Tibial nerve (tissue), 4 donors: ENCODE measurements around the gene ERBIN. TPM values are rescaled to one million over a fixed set of nuclear protein-coding genes. Genes with fewer than 3 reads are reported as not detected.
"Not testable (repeated sequence)": the region's sequence is repeated elsewhere in the genome, so short reads cannot be mapped to it uniquely, and the experiment has no call there.

ENCODE experiments used
- DNase-seq, 2 donors: peaks; one replicate each; pipeline ENCODE4 v3.0.0-alpha.2; 2019; ENCODE audit warnings: low spot score in 2 of 2
- H3K27ac ChIP-seq, 4 donors: fragments of 200-600 bp; sonication (generic) in 3 of 4; one replicate each; pipeline ENCODE4 v1.5.1; 2017 to 2019; ENCODE audit warnings: mild to moderate bottlenecking in 1 of 4
- H3K27me3 ChIP-seq, 2 donors: fragments of 200-600 bp; sonication (generic) in 1 of 2; one replicate each; pipeline versions ENCODE4 v1.5.1 to v1.6.0; 2017 to 2019
- H3K36me3 ChIP-seq, 3 donors: fragments of 200-600 bp; sonication (generic); one replicate each; pipeline ENCODE4 v1.5.1; 2018 to 2019
- H3K4me1 ChIP-seq, 4 donors: fragments of 200-600 bp; sonication (generic) in 3 of 4; one replicate each; pipeline ENCODE4 v1.5.1; 2017 to 2019
- H3K4me3 ChIP-seq, 4 donors: fragments of 200-600 bp; sonication (generic) in 3 of 4; one replicate each; pipeline ENCODE4 v1.5.1; 2017 to 2019; ENCODE audit warnings: mild to moderate bottlenecking in 1 of 4, moderate library complexity in 1 of 4
- H3K9me3 ChIP-seq, 4 donors: fragments of 200-600 bp; sonication (generic) in 3 of 4; one replicate each; pipeline ENCODE4 v1.5.1; 2017 to 2019
- EP300 ChIP-seq, 2 donors: sonication (generic); formaldehyde crosslinking; IDR thresholded peaks; one replicate each; pipeline ENCODE4 v1.6.1; 2017; ENCODE audit warnings: antibody characterized with exemption in 2 of 2, mild to moderate bottlenecking in 1 of 2
- POLR2A ChIP-seq, 2 donors: fragments of 450-650 bp; IDR thresholded peaks; one replicate each; pipeline ENCODE4 v1.6.1; 2017; ENCODE audit warnings: antibody characterized with exemption in 2 of 2, mild to moderate bottlenecking in 2 of 2, moderate library complexity in 2 of 2
- WGBS, 2 donors: methylation state at CpG; one replicate each; pipeline ENCODE4 v1.1.5; 2018; 5-methylcytosine and 5-hydroxymethylcytosine counted together
- total RNA-seq, 4 donors: library from RNA; depleted of rRNA; stranded (reverse); fragments of >200 nt; gene quantifications; one replicate each; pipeline ENCODE4 v1.1.0, GENCODE V29; 2016
- TF ChIP-seq, protein P1 (sequence below), 5 experiments: fragments of 200-600 bp in 3 of 5; fragments of 450-650 bp in 2 of 5; sonication (generic) in 3 of 5; IDR thresholded peaks; one replicate each; pipeline ENCODE4 v1.5.1; 2016 to 2019; ENCODE audit warnings: antibody characterized with exemption in 5 of 5, mild to moderate bottlenecking in 3 of 5, moderate library complexity in 2 of 5

The ERBIN gene
- total RNA-seq, 4 donors from 2014 or later = 59.6 to 81.1 (median 66.5) TPM

DNA sequence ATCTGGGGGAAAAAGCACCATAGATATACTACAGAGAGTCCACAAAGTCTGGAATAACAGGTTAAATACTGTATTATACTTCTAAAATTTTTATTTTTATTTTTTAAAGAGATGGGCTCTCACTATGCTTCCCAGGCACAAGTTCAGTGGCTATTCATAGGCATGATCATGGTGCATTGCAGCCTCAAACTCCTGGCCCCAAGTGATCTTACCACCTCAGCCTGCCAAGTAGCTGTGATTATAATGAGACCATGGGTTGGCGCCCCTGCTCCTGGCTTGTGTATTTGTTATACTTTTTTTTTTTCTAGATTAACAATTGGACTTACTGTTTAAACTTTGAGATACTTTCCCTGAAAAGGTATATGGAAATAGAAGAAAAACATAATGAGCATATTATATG lies 25.9 kb downstream of the ERBIN start:
- Histone ChIP-seq H3K27ac (no peak overlapping the region), H3K4me3 (no peak overlapping the region), H3K36me3 (no peaks in the 10 kb centered on the region), H3K9me3 (no peaks in the 10 kb centered on the region), H3K27me3 (no peaks in the 10 kb centered on the region), H3K4me1 (peaks cover 0 to 31% (median 2%) of the 10 kb centered on the region in 4 donors)
- DNase-seq = no peak
- TF ChIP-seq POLR2A (IDR thresholded peaks at IDR 0.05) (no peak), EP300 (IDR thresholded peaks at IDR 0.05) (no peak)
- TF ChIP-seq, protein P1, sequence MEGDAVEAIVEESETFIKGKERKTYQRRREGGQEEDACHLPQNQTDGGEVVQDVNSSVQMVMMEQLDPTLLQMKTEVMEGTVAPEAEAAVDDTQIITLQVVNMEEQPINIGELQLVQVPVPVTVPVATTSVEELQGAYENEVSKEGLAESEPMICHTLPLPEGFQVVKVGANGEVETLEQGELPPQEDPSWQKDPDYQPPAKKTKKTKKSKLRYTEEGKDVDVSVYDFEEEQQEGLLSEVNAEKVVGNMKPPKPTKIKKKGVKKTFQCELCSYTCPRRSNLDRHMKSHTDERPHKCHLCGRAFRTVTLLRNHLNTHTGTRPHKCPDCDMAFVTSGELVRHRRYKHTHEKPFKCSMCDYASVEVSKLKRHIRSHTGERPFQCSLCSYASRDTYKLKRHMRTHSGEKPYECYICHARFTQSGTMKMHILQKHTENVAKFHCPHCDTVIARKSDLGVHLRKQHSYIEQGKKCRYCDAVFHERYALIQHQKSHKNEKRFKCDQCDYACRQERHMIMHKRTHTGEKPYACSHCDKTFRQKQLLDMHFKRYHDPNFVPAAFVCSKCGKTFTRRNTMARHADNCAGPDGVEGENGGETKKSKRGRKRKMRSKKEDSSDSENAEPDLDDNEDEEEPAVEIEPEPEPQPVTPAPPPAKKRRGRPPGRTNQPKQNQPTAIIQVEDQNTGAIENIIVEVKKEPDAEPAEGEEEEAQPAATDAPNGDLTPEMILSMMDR (IDR thresholded peaks at IDR 0.05) = no peak
- 77 to 90% methylated on average over 1 of the region's 1 CpG for WGBS, 2 donors

DNA sequence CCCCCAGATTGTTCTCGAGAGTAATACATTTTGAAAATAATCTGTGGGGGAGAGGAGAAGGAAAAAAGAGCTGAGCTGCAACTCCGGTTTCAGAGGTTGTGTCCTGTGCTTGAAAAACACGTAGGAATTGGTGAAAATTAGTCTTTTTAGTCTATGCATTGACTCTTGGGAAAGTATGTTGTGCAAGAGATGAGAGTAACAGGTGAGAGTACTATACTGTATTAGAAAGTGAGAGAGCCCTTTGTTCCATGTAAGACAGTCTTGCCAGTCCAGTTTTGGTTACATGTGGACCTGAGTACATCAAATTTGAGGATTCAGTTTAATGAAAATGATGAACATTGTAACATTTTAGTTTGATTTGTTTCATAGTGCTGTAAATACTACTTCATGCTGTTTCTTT lies 27.8 kb downstream of the ERBIN start:
- Histone ChIP-seq H3K27me3 (no peaks in the 10 kb centered on the region), H3K27ac (no peak overlapping the region), H3K9me3 (no peaks in the 10 kb centered on the region), H3K4me1 (peaks cover 0 to 31% (median 2%) of the 10 kb centered on the region in 4 donors), H3K36me3 (no peaks in the 10 kb centered on the region), H3K4me3 (no peak overlapping the region)
- DNase-seq = no peak
- 88 to 90% methylated on average over 3 of the region's 3 CpGs for WGBS, 2 donors
- TF ChIP-seq POLR2A (IDR thresholded peaks at IDR 0.05) = no peak
- TF ChIP-seq, protein P1 (IDR thresholded peaks at IDR 0.05) = no peak

DNA sequence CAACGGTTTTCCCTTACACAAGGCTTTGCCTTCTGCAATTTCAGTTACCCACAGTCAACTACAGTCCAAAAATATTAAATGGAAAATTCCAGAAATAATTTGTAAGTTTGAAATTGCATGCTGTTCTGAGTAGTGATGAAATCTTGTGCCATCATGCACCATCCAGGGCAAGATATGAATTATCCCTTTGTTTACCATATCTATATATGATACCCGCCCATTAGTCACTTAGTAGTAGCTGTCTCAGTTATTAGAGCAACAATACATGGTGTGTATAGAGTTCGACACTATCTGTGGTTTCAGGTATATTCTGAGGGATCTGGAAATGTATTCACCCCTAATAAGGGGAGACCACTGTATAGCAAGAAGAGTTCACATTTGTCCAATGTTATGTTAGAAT lies 29.4 kb downstream of the ERBIN start:
- TF ChIP-seq, protein P1 (IDR thresholded peaks at IDR 0.05) = no peak
- no peak for TF ChIP-seq POLR2A (IDR thresholded peaks at IDR 0.05)
- TF ChIP-seq EP300 (IDR thresholded peaks at IDR 0.05) = no peak
- Histone ChIP-seq H3K36me3 (no peaks in the 10 kb centered on the region), H3K9me3 (no peaks in the 10 kb centered on the region), H3K27ac (no peak overlapping the region), H3K27me3 (no peaks in the 10 kb centered on the region), H3K4me3 (no peak overlapping the region), H3K4me1 (peaks cover 0 to 43% (median 3%) of the 10 kb centered on the region in 4 donors)
- WGBS, 2 donors = 60 to 65% methylated on average over 3 of the region's 3 CpGs
- DNase-seq = no peak

DNA sequence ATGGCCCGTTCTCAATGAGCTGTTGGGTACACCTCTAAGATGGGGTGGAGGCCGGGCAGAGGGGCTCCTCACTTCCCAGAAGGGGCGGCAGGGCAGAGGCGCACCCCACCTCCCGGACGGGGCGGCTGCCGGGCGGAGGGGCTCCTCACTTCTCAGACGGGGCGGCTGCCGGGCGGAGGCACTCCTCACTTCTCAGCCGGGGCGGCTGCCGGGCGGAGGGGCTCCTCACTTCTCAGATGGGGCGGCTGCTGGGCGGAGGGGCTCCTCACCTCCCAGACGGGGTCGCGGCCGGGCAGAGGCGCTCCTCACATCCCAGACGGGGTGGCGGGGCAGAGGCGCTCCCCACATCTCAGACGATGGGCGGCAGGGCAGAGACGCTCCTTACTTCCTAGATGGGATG lies 31.3 kb downstream of the ERBIN start:
- H3K36me3 ChIP-seq, H3K27ac ChIP-seq, H3K4me3 ChIP-seq, DNase-seq, H3K9me3 ChIP-seq, H3K27me3 ChIP-seq: not testable (repeated sequence)
- H3K4me1 ChIP-seq = peaks cover 0 to 62% (median 19%) of the 10 kb centered on the region in 4 donors
- 97 to 99% methylated on average over 29 to 30 of the region's 30 CpGs for WGBS, 2 donors

DNA sequence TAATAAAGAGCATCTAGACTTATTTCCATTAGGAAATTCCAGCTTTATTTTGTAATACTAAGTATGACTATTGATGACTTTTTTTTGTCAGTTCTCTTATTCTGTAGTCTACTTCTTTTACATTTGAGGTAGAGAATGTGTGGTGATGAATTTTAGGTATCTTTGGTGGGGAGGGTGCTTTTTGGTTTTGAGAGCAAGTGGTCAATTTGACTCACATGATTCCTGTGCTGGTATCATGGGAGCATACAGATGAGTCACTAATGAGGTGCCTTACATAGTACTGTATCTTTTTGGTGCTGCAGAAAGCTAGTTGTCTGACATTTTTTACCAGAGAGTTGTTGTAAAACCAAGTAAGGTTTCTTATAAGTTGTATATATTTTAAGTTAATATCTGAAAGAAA lies 35.3 kb downstream of the ERBIN start:
- H3K4me1 ChIP-seq = peaks cover 0 to 48% (median 17%) of the 10 kb centered on the region in 4 donors

More for the DNA sequence above, 35.3 kb downstream of the ERBIN start:
- Histone ChIP-seq H3K27ac (no peak overlapping the region), H3K27me3 (no peaks in the 10 kb centered on the region), H3K4me3 (no peak overlapping the region), H3K36me3 (no peaks in the 10 kb centered on the region), H3K9me3 (no peaks in the 10 kb centered on the region)
- TF ChIP-seq EP300 (IDR thresholded peaks at IDR 0.05) (no peak), POLR2A (IDR thresholded peaks at IDR 0.05) (no peak)
- TF ChIP-seq, protein P1 (IDR thresholded peaks at IDR 0.05) = no peak
- no peak for DNase-seq
